HG02885 (cell line): ENCODE measurements around the gene FMNL2.
"Not testable (repeated sequence)": the region's sequence is repeated elsewhere in the genome, so short reads cannot be mapped to it uniquely, and the experiment has no call there.

Experiments
- ATAC-seq: cut with Tn5 transposase; IDR thresholded peaks from one replicate; pipeline ENCODE4 v1.9.1; 2021; ENCODE audit warnings: mild to moderate bottlenecking; ENCODE audit not compliant: unreplicated experiment, poor library complexity

The FMNL2 gene

DNA sequence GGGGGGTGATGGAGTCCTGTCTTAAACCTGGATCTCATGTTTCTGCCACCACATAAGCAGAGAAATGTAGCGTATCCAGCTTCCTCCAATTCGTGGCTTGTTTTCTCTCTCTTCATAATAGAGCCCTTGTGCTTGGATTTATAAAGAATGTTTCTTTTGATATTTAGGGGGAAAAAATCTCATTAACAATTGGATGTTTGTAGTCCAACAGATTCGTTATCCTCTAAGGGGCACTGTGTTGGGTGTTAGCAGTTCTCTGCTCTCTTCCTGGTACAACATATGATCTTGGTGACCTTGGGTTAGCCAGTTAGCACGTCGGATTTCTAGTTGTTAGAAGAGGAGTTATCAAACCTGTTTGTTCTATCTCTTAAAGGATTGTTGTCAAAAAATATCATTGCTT, 127.8 kb downstream of the FMNL2 start:
- no peak for ATAC-seq

DNA sequence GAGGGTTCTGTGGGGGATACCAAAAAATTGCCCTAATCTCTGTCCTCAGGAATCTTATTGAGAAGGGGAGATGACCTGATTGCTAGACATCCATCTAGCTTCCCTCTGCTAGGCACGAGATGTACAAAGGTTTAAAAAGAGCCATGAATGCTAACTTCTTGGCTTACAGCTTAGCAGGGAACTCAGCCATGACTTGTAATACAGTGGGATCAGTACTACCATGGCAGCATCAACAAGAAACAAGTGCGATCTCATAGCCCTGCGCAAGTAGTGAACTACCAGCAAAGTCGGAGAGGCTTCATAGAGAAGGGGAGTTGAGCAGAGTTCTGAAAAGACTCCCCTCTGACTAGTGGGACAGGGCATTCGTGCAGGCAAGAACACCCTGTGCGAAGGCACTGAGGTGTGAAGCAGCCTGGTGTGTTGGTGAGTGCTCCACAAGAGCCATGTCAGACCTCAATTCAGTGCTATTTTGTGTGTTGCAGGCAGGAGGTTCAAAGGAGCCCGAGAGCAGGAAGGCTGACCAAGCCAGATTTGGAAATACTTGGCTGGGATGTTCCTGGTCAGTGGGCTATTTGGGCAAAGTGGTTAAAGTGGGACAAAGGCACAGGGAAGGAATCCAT, 130.0 kb downstream of the FMNL2 start:
- no peak for ATAC-seq

DNA sequence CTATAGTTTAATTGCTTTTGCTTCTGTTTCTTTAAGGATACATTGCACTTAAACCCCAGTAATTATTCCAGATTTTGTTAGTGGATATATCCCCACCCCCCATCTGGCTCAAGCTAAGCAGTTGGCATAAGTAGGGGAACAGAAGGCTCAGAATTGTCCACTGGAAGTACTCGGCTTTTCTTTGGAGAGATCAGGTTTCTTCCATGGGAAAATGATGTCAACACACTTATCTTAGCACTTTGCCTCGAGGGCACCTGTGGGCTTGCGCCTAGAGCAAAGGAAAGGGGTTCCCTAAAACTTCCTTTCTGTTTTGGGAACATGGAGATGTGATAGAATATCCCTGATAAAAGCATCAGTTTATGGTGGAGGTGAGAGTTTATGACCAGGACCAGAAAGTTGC, 130.6 kb downstream of the FMNL2 start:
- no peak for ATAC-seq

DNA sequence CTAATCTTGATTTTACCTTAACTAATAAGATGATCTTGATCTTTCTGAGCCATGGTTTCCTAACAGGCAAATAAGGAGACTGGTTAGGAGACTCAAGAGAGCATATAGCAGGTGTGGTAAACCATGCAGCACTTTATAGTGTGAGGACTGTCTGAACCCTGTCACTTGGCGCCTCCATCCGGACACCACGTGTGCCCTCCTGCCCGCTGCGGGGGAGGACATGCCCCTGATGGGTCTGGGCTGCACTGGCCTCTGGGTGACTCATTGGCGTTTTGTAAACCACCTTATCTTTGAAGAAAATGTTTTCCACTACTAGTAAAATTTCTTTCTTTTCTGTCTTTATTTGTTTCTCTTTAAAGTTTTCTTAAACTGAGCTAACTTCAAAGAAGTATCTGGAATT, 131.1 kb downstream of the FMNL2 start:
- ATAC-seq, result peak; percentile 33

DNA sequence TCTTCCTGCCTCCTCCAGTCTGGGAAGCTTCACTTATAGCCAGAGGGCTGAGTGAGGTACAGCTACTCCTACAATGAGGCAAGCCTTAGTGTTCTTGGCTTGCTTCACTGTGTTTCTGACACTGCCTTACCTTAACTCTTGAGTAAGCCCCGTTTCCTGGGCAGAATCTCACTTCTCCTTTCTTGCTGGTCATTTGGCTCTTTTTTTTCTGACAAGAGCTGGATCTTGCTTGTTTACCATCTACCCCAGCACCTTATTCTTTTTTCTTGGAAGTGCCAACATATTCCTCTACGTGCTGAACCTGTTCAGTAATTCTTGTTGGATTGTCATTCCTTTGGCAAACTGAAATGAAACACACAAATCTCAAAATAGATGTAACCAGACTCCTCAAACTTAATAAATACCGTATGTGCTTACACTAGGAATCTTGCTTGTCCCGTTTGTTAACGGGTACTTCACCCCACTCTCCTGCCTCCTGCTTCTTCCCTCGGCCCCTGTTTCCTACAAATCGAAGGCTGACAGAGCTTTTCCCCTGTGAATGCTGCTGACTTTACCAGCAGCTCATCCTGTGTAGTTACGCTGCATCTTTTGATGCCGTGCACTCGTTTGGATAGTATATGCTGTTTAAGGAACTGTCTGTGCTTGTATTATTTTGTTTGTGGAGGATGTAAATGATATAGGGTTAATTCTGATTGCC, 132.2 kb downstream of the FMNL2 start:
- peak; percentile 92 for ATAC-seq

DNA sequence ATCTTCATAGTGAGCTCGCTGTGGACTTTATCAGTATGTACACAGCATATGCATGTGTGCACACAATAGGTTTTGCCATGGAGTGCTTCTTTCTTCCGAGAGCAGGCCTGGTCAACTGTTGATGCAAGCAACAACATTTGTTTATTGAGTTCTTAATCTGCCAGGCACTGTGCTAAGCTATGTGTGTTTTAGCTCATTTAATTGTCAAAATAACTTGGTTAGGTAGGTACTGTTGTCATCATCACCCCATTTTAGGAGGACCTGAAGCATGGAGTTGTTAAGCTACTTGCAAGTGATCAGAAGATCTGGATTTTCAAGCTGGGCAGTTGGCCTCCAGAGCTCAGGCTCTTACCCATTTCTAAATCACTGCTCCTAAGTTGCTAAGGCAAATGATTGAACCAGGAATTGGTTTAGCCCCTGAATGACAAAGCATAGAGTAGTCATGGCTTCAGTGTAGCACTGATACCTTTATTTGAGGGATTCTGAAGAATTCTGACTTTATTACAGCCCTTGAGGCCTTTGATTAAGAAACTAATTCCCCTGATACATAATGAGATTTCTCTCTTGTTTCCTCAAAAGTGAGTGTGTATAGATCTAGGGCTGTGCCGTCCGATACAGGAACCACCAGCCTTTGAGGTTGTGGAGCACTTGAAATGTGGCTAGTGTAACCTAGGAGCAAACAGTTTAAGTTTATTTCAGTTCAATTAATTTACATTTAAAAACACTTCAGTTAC, 132.9 kb downstream of the FMNL2 start:
- no peak for ATAC-seq

DNA sequence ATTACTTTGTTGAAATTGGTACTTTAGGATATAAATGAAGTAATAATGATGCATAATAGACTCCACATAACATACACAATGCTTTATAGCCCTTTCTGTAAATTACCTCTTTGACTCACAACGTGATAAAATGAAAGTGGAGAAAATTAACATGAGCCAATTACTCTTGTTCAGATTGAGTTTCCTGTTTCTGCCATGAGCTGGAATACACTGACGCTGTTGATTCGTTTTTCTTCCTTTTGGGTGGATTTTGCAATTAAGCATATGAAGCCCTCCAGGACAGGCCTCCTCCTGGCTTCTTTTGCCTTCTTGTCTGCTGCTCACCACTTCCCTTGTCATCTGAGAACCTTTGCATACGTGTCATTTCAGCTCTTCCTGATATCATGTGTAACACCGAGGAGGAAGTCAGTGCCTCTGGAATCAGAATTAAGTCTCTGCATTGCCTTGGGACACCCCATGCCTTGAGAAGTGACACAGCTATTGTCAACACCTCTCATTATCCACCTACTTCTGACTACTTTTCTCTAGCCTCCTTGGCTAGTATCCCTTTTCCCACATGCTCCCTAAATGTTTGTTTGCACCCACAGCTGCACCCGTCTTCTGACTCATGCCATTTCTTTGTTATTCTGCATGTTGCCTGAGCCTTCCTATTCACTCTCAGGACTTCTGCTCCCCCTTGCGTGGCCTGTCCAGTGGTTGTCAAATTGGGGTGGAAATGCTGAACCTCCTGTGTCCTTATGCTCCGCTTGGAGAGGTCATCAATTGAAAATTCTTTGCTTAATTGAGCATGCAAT, 134.1 kb downstream of the FMNL2 start:
- peak; percentile 32 for ATAC-seq

DNA sequence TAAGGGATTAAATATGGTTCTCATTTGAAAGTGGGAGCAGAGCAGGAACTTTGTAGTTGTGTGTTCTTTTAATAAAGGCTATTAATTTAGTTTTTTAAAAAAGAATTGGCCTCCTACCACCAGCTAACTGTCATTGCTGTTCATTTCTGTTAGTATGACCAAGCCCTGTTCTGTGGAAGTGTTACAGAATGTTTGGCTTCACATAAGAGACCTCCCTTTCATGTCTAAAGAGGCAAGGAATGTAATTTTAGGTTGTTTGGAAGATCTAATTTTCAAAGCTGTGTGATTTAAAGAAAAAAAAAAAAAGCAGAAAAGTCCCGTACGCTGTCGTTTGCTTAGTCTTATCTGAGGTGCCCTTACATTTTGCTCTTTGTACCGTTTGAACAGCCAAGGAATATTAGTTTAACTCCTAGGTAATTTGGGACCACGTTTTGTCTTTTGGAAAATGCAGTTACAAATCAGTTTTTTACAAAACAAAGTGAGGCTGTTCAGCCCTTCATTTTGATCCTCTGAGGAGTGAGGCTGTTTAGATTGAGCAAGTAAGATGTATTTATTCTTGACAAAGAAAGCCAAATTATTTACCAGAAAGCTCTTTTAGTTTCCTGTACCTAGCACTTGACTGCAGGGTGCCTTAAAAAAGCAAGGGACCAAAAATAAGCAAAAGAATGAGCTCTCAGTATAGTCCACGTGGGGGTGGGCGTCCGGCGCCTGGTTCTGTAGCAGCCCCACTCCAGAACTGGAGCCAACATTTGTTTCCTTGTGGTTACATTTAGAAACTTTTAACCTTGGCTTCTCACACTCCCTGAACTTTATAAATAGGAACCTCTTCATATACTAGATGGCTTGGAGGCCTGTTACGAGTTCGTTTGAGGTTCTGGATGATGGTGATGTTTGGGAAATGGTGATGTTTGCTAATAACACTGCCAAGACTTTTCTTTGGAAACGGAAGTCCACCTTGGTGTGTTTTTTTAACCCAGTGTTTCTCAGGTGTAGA, 136.2 kb downstream of the FMNL2 start:
- no peak for ATAC-seq

DNA sequence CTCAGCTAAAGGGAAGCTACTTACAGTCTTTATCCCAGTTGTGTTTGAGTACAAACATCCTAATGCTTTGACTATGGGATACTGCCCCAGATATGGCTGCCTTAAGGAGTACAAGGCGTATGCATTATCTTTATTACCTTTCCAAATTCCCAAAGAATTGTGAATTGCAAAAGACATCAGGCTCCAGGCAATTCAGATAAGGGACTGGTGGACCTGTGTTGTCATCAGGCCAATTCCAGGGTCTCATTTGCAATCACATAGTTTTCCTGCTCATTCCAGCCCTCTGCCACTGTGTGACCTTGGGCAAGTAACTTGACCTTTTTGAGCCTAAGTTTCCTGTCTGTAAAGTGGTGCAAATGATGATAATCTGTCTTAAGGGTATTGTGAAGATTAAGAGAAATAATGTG, 137.5 kb downstream of the FMNL2 start:
- no peak for ATAC-seq

DNA sequence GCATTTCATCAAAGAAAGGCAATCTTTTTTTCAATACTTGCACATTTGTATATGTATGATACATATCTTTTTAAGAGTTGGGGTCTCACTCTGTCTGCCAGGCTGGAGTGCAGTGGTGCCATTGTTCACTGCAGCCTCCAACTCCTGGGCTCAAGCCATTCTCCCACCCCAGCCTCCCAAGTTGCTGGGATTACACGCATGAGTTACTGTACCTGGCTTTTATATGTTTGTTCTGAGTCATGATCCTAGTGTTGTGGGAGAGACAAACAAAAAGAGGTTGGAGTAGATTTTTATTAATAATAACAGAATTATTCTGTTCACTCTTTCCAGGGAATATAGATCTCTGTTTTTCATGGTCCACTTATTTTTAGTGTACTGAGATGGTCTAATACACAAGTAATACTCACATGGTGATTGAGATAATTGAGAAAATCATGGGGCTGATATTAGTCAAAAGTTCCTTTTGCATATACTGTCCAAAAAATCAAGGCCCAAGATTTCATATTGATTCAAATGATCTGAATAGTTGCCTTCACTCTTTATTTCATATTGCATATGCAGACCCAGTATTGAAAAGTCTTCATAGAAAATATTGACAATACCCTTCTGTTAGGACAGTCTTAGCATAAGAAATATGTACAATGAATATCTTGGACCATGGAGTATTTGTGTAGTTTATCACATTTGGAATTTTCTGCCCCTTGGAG, 138.3 kb downstream of the FMNL2 start:
- no peak for ATAC-seq

DNA sequence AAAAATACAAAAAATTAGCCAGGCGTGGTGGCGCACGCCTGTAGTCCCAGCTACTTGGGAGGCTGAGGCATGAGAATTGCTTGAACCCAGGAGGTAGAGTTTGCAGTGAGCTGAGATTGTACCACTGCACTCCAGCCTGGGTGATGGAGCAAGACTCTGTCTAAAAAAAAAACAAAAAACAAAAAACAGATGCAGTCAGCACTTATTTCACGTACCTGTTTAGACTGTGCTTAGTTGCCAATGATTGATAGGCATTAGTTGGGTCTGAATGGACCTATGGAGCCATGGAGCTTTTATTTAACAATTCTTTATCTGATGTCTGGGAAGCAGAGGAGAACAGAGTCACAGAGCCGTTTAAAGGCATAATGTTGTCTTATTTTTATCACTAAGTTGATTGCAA, 139.5 kb downstream of the FMNL2 start:
- ATAC-seq, result not testable (repeated sequence)

DNA sequence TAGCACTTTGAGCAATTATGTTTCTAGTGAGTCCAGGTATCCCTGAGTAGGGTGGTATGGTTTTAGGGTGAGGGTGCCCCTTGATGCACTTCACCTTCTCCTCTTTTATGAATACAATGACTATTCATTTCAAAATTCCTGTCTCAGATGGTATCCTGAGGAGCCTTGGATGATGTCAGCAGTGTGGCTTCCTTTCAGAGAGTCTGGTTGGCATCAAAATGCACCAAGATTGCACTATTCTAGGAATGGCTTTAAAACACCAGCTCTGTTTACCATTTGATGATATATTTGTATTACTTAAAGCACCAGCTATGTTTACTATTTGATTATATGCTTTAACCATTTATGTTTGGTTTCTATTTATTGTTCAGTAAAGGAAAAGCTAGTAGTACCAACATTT, 141.0 kb downstream of the FMNL2 start:
- ATAC-seq, result no peak

DNA sequence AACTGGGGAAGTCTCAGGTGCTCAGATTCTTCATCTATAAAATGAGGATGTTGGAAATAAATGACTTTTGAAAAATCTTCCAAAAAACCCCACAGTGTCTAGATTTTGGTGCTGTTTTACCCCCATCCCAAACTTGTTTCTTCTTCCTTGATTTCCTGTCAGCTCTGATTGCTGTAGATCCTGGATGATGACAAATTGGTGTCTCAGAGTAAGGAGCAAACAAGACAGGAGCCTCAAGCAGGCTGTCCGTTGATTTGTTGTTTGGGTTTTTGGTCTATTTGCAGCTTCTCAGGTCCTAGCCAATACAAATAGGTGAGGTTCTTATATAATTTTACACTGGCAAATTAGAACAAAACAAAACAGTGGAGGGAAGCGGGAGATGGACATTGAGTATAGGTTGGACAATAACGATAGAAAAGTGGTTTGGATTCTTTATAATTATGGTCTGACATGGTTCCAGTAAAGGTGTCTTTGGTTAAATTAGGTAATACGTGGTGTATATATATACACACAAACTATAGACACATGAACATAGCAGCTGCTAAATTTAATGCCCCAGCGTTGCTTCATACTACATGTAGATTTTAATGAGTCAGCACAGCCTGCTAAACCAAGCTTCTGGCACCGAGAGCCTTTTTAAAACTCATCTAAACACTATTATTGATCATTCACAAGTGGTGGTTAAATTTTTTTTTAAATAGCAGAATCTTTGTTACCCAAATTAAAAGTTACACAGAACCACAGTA, 142.5 kb downstream of the FMNL2 start:
- ATAC-seq, result no peak

DNA sequence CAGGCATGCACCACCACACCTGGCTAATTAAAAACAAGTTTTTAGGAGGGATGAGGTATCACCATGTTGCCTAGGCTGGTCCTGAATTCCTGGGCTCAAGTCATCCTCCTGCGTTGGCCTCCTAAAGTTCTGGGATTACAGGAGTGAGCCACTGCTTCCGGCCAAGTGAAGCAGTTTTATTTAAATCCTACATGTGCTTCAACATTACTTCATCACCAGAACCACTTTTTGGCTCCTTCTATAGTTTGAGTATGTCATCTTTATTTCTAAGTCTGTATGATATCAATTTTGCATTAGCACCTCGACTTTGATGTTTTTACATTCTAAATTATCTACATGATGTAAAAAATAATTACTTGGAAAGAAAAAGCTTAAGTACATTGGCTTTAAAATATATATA, 144.3 kb downstream of the FMNL2 start:
- no peak for ATAC-seq

DNA sequence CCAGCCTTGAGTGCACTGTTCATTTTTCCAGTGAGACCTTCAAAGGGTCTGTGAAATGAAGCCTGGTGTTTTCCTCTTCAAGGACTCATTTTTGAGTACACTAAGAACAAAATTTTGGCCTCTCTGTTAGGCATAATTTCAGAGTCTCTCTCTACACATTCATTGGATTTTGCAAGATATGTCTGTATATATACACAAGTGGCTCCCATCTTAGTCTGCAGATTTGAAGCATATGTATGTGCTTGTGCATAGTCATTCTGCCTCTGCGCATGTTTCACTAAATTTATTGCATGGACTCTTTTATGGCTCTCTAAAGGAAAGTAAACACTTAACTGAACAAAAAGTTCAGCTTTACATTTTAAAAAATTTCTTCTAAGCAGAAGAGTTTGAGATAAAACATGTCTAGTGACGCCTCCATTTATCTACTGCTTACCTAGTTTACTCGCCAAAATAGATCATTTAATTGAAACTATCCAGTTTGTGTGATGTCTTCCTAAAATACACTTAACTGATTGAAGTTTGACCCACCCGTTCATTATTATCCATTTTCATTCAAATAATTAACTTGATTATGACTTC, 145.9 kb downstream of the FMNL2 start:
- no peak for ATAC-seq

DNA sequence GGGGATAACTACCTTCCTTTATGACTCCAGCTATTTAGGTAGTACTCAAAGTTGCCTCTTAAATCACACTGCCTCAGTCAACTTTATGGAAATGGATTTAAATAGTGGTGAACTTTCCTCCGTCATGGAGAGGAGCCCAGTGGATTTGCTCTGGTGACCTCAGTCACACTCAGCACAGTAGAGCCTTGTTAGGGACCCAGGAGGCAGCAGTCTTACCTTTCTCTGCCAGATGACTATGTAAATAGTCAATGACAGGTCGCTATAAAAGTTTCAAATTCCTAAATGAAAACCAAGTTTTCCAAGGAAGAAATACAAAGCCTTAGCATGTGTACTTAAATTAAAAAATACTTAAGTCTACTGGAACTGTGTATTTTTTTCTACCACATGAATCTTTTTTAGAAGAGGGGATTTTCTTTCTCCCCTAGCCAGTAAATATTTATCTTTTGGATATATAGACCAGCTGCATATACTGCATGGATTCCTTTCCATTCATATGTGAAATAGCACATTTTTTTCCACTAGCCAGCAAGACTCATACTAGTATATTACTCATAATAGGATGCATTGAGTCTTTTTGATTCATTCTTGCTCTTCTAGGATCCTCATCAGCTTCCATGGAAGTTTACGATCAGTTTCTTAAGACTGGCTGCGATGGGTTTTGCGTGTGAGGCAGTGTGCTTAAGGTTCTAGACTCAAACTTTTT, 147.1 kb downstream of the FMNL2 start:
- no peak for ATAC-seq

DNA sequence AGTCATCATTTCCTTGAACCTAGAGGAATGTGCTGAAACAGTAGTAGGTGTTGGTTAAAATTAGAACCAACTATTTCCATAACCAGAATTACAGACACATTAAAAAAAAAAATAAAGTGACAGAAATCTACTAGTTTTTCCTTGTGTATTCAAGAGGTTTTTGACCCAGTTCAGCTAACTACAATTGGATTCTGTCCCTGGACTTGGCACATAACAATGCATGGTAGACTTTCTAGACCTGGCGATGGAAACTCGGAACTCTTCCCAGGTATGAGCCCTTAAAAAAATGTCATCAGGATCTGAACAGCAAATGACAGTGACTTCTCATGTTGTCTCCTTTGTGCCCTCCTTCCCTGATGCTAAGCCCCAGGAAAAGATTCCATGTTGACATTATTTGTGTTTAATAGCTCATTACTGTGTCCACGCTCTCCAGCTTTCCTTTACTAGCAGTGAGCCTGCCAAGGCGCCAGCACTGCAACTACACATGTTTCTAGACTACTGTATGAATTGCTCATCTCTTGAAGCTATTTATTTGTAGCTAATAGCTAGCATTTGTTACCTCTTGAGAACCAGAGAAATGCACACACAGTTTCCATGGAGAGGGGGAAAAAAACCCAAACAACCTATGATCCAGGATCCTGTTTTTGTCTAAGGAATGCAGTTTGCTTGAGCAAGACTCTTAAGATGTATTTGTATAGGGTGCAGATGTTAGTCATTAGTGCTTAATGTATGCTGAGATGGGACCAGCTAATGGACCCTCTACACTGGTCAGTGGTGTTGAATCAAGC, 148.5 kb downstream of the FMNL2 start:
- no peak for ATAC-seq
